DOHH2 (cell line): ENCODE results near the gene RAG2.

Experiments used
- EZH2phosphoT487 ChIP-seq: fragments of 200-600 bp; sonication (generic); IDR thresholded peaks from 2 replicates; pipeline ENCODE4 v1.6.1; 2017; ENCODE audit warnings: borderline replicate concordance, mild to moderate bottlenecking, antibody characterized with exemption, low read length, moderate library complexity, mixed read lengths
- TF ChIP-seq, protein P1 (sequence below): fragments of 200-600 bp; sonication (generic); IDR thresholded peaks from one replicate; pipeline ENCODE4 v1.5.1; 2014; ENCODE audit warnings: antibody characterized with exemption, mild to moderate bottlenecking, low read depth, low read length; ENCODE audit not compliant: poor library complexity, severe bottlenecking

GRCh38 chr11:36622431-36623136 is 24.5 kb upstream of the RAG2 start:
- TF ChIP-seq, protein P1, sequence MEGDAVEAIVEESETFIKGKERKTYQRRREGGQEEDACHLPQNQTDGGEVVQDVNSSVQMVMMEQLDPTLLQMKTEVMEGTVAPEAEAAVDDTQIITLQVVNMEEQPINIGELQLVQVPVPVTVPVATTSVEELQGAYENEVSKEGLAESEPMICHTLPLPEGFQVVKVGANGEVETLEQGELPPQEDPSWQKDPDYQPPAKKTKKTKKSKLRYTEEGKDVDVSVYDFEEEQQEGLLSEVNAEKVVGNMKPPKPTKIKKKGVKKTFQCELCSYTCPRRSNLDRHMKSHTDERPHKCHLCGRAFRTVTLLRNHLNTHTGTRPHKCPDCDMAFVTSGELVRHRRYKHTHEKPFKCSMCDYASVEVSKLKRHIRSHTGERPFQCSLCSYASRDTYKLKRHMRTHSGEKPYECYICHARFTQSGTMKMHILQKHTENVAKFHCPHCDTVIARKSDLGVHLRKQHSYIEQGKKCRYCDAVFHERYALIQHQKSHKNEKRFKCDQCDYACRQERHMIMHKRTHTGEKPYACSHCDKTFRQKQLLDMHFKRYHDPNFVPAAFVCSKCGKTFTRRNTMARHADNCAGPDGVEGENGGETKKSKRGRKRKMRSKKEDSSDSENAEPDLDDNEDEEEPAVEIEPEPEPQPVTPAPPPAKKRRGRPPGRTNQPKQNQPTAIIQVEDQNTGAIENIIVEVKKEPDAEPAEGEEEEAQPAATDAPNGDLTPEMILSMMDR = peak; percentile 12
- no peak for TF ChIP-seq EZH2phosphoT487
